BLaER1 treated with 17β-estradiol and CSF1 and Interleukin-3, amounts not matched to agents 10 nM and 100 nM (cell line): ENCODE measurements around the gene AUTS2.
A peak's percentile ranks its signal among the peaks of the same experiment; 100 is the strongest.

Experiments
- H3K27ac ChIP-seq, 11 experiments: shearing (Covaris generic); formaldehyde crosslinking; 2 replicates each; pipeline ENCODE4 v1.8.1; 2022
- H3K27me3 ChIP-seq, 11 experiments: shearing (Covaris generic); formaldehyde crosslinking; 2 replicates each; pipeline ENCODE4 v1.8.1; 2022
- H3K36me3 ChIP-seq, 11 experiments: shearing (Covaris generic); formaldehyde crosslinking; 2 replicates each; pipeline ENCODE4 v1.8.1; 2022
- H3K4me1 ChIP-seq, 10 experiments: shearing (Covaris generic); formaldehyde crosslinking; 2 replicates each; pipeline ENCODE4 v1.8.1; 2022
- H3K4me2 ChIP-seq, 11 experiments: shearing (Covaris generic); formaldehyde crosslinking; 2 replicates each; pipeline ENCODE4 v1.8.1; 2022
- H3K4me3 ChIP-seq, 10 experiments: shearing (Covaris generic); formaldehyde crosslinking; 2 replicates each; pipeline ENCODE4 v1.8.1; 2022
- H3K9ac ChIP-seq, 11 experiments: shearing (Covaris generic); formaldehyde crosslinking; 2 replicates each; pipeline ENCODE4 v1.8.1; 2022
- H3K9me3 ChIP-seq, 11 experiments: shearing (Covaris generic); formaldehyde crosslinking; replicated peaks in 1 of 11; 2 replicates each; pipeline ENCODE4 v1.8.1; 2022
- H4K20me1 ChIP-seq, 11 experiments: shearing (Covaris generic); formaldehyde crosslinking; 2 replicates each; pipeline ENCODE4 v1.8.1; 2022
- Cebpa-rat ChIP-seq, 11 experiments: shearing (Covaris generic); IDR thresholded peaks; 2 replicates each; pipeline ENCODE4 v1.8.1; 2022

The AUTS2 gene

DNA sequence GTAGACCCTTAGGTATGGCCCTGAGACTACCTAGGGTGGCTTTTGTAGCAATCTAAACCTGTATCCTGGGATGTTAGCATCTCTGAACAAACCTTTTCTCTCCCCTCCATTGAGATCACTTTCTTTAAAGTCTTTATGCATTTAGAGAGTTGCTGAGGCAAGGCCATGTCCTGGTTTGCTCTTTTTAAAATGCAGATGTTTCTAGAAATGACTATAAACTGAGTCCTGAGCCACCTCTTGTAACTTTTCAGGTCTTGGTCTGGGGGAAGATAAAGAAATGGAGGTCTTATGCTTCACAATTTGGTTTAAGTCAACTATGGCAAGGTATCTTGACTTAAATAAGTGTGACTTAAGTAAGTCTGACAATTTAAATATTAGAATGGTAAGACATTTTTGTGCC is 78.0 kb downstream of the AUTS2 start:
- peaks cover 15 to 56% (median 27%) of the 10 kb centered on the region in 10 experiments for H3K4me1 ChIP-seq
- H3K9ac ChIP-seq = no peak overlapping the region
- H3K27ac ChIP-seq = no peak overlapping the region
- no peak overlapping the region for H3K4me2 ChIP-seq
- H3K9me3 ChIP-seq = peaks cover 0 to 5% (median 0%) of the 10 kb centered on the region in 11 experiments; a peak in 3 of 22 replicates
- H4K20me1 ChIP-seq = peaks cover 0 to 71% (median 46%) of the 10 kb centered on the region in 11 experiments; a peak in 13 of 22 replicates
- no peaks in the 10 kb centered on the region for H3K27me3 ChIP-seq
- H3K36me3 ChIP-seq = peaks cover 0 to 2% (median 0%) of the 10 kb centered on the region in 11 experiments; a peak in 1 of 22 replicates
- no peak for TF ChIP-seq Cebpa-rat (IDR thresholded peaks at IDR 0.05)
- no peak overlapping the region for H3K4me3 ChIP-seq

DNA sequence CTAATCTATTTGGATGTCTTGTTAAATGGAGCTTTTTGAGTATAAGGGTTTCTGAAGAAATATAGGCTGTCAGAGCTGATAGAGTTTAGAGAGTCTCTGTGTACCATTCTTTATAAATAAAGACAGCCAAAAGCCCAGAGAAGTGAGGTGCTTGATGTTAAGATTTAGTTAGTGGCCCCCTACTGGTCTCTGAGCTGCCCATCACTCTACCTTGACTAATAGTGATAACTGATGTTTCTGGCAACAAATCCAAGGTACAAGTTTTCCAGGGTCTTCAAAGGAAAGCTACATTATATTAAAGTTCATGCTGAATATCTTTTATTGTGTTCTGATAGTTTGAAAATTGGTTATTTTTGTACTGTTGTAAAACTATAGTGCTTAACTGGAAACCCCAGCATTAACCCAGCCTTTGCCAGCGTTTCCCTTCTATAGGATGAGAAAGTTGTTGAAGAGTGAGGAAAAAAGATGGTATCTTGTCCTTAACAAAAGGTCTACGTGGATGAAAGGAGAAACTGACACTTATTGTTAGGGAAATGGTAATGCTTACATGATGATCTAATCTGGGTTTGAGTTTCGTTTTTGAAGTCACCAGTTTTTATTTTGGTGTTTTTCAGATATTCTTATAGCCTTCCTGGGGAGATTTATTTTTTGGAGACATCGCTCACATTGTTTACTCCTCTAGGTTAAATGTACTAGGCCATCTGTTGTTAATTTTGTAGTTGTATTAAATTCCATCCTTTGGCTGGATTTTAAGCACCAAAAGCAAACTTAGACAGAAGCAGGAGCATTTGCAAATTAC is 79.0 kb downstream of the AUTS2 start:
- Histone ChIP-seq H3K4me1 (peaks cover 16 to 56% (median 28%) of the 10 kb centered on the region in 10 experiments), H3K9me3 (peaks cover 0 to 14% (median 5%) of the 10 kb centered on the region in 11 experiments; a peak in 6 of 22 replicates), H3K9ac (no peak overlapping the region), H3K4me2 (peak overlapping the region in 9 of 11 experiments; percentile 1 to 32 (median 9); a peak in 8 of 22 replicates), H3K36me3 (peaks cover 0 to 6% (median 0%) of the 10 kb centered on the region in 11 experiments; a peak in 1 of 22 replicates), H3K27ac (no peak overlapping the region), H4K20me1 (peaks cover 0 to 62% (median 47%) of the 10 kb centered on the region in 11 experiments; a peak in 13 of 22 replicates), H3K4me3 (no peak overlapping the region), H3K27me3 (no peaks in the 10 kb centered on the region)
- no peak for TF ChIP-seq Cebpa-rat (IDR thresholded peaks at IDR 0.05)

DNA sequence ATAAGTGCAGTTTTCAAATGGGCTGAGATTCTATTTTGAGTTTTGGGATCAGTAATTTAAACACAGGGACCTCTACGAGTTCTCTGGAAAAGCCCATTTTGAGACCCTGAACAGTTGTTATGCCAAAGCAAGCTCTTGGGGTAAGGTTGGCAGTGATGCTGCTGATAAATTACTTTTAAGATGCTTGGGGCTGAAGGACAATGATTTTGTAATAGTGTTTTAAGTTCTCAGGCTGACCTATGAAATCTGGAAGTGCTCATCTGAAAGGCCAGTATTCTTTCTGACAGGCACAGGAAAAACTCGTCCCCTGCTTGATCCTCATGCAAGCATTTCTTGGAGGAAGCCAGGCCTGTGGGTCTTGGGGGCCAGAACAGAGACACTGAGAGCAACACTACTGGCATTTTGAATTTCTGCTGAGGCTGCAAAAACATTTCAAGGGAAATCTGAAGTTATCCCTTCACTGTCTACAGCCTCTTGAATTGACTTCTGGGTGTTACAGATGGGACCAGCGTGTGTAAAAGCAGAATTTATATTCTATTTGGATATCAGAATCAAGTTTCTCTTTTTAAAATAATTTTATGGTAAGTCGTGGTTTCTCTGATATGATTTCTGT is 79.7 kb downstream of the AUTS2 start:
- Histone ChIP-seq H4K20me1 (peaks cover 0 to 56% (median 41%) of the 10 kb centered on the region in 11 experiments; a peak in 13 of 22 replicates), H3K9ac (no peak overlapping the region), H3K27me3 (no peaks in the 10 kb centered on the region), H3K4me3 (no peak overlapping the region), H3K27ac (no peak overlapping the region), H3K9me3 (peaks cover 0 to 20% (median 9%) of the 10 kb centered on the region in 11 experiments; a peak in 10 of 22 replicates), H3K4me1 (peaks cover 18 to 51% (median 27%) of the 10 kb centered on the region in 10 experiments), H3K36me3 (peaks cover 0 to 8% (median 0%) of the 10 kb centered on the region in 11 experiments; a peak in 3 of 22 replicates), H3K4me2 (peak overlapping the region in 9 of 11 experiments; percentile 1 to 32 (median 9); a peak in 9 of 22 replicates)
- TF ChIP-seq Cebpa-rat (IDR thresholded peaks at IDR 0.05) = no peak

DNA sequence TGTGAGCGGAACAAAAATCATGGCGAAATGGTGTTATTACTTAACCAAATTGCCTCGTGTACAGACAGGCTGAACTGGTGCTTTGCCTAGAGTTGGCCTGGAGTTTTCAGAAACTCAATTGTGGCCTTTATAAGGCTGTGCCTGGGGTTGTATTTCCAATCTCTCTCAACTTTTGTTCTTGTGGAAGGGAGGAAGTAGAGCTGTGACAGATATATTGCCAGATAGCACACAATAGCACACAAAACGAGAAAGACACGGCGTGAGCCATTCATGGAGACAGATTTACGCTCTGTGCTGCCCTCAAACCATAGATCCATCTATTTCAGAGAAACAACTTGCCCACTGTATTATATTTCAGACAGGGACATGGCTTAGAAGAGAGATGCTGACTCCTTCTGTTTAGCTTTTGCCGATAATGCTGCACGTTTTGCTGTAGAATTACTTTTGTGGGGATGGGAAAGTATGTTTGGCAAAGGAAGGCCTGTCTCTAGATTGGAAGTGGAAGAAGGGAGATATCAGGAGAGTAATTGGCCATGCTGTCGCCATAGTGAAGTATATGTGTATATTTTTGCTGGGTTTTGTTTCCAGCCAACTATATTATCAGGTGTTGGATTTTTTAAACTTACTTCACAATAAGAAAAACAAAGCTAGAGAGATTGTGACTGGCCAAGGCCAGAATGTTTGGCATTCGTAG is 80.4 kb downstream of the AUTS2 start:
- H3K27ac ChIP-seq = no peak overlapping the region
- peaks cover 18 to 44% (median 24%) of the 10 kb centered on the region in 10 experiments for H3K4me1 ChIP-seq
- H3K9ac ChIP-seq = no peak overlapping the region
- H3K36me3 ChIP-seq = peaks cover 0 to 12% (median 0%) of the 10 kb centered on the region in 11 experiments; a peak in 3 of 22 replicates
- peaks cover 0 to 25% (median 15%) of the 10 kb centered on the region in 11 experiments; a peak in 10 of 22 replicates for H3K9me3 ChIP-seq
- H4K20me1 ChIP-seq = peaks cover 0 to 56% (median 41%) of the 10 kb centered on the region in 11 experiments; a peak in 12 of 22 replicates
- peak overlapping the region in 3 of 11 experiments; percentile 8 to 27 (median 9); a peak in 2 of 22 replicates for H3K4me2 ChIP-seq
- no peak overlapping the region for H3K4me3 ChIP-seq
- no peak for TF ChIP-seq Cebpa-rat (IDR thresholded peaks at IDR 0.05)
- H3K27me3 ChIP-seq = no peaks in the 10 kb centered on the region

DNA sequence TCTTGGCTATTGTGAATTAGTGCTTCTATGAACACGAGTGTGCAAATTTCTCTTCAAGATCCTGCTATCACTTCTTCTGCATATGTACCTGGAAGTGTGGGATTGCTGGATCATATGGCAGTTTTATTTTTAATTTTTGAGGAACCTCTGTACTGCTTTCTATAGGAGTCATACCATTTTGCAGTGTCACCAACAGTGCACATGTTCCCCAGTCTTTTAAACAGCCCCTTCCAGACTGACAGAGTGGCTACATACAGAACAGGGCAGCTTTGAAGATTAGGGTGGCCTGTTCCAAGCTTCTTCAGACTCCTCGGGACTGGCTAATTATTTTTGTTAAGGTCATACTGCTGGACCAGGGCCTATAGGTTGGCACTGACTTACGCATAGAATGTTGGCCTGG is 82.9 kb downstream of the AUTS2 start:
- peaks cover 0 to 49% (median 28%) of the 10 kb centered on the region in 11 experiments; a peak in 10 of 22 replicates for H4K20me1 ChIP-seq
- H3K27ac ChIP-seq = no peak overlapping the region
- peak overlapping the region in 2 of 11 experiments; percentile 14 to 20; a peak in 2 of 22 replicates for H3K4me2 ChIP-seq
- TF ChIP-seq Cebpa-rat (IDR thresholded peaks at IDR 0.05) = no peak
- no peak overlapping the region for H3K4me3 ChIP-seq
- H3K4me1 ChIP-seq = peaks cover 24 to 48% (median 37%) of the 10 kb centered on the region in 10 experiments
- no peaks in the 10 kb centered on the region for H3K27me3 ChIP-seq
- H3K9me3 ChIP-seq = peaks cover 0 to 25% (median 15%) of the 10 kb centered on the region in 11 experiments; a peak in 10 of 22 replicates
- peaks cover 0 to 12% (median 0%) of the 10 kb centered on the region in 11 experiments; a peak in 3 of 22 replicates for H3K36me3 ChIP-seq
- H3K9ac ChIP-seq = no peak overlapping the region

DNA sequence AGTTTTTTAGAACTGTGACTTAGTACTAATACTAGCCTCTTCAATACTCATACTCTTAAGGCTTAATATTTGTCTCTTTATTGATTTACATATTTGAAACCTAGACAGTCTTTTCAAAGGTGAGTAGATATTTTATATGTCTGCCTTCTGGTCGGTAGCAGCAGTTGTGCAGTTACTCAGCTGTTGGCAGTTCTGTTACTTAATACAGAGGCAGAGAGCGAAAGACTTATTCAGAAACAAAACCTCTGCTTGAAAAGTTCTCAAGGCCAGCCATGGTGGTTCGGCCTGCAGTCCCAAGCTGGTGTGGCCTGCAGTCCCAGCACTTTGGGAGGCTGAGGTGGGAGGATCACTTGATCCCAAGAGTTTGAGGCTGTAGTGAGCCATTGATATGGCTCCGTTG is 84.2 kb downstream of the AUTS2 start:
- TF ChIP-seq Cebpa-rat (IDR thresholded peaks at IDR 0.05) = 0 out of 22 replicates have a peak, but pooled peaks of 2 of the 11 experiments have one; percentile 17 to 37
- peaks cover 21 to 35% (median 29%) of the 10 kb centered on the region in 10 experiments for H3K4me1 ChIP-seq
- H3K27ac ChIP-seq = no peak overlapping the region
- no peaks in the 10 kb centered on the region for H3K27me3 ChIP-seq
- peaks cover 0 to 25% (median 15%) of the 10 kb centered on the region in 11 experiments; a peak in 10 of 22 replicates for H3K9me3 ChIP-seq
- no peak overlapping the region for H3K4me3 ChIP-seq
- no peak overlapping the region; a peak in 1 of 22 replicates for H3K4me2 ChIP-seq
- H3K36me3 ChIP-seq = peaks cover 0 to 12% (median 0%) of the 10 kb centered on the region in 11 experiments; a peak in 3 of 22 replicates
- no peak overlapping the region for H3K9ac ChIP-seq
- H4K20me1 ChIP-seq = peaks cover 0 to 48% (median 16%) of the 10 kb centered on the region in 11 experiments; a peak in 9 of 22 replicates

DNA sequence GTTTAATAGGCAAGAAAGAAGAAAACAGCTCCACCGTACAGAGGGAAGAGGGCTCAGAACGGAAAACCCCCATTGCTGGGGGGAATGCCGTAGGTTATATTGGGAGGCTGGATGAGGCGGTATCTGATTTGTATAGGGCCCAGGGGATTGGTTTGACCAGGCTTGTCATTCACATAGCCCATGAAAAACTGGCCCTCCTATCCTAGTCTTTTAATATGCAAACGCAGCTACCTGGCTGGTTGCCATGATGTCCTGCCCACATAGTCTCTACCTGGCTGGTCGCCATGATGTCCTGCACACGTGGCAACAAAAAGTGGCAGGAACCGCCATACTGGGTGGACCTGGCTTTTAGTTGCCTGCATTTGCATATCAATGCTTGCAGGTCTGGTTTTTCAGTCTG is 84.7 kb downstream of the AUTS2 start:
- Histone ChIP-seq H3K4me3 (no peak overlapping the region), H3K27ac (no peak overlapping the region), H3K9ac (no peak overlapping the region), H3K36me3 (peaks cover 0 to 12% (median 0%) of the 10 kb centered on the region in 11 experiments; a peak in 3 of 22 replicates), H3K4me1 (peaks cover 17 to 30% (median 24%) of the 10 kb centered on the region in 10 experiments), H3K27me3 (no peaks in the 10 kb centered on the region), H3K9me3 (peaks cover 0 to 25% (median 15%) of the 10 kb centered on the region in 11 experiments; a peak in 10 of 22 replicates), H4K20me1 (peaks cover 0 to 48% (median 16%) of the 10 kb centered on the region in 11 experiments; a peak in 9 of 22 replicates), H3K4me2 (no peak overlapping the region)
- TF ChIP-seq Cebpa-rat (IDR thresholded peaks at IDR 0.05) = no peak
